IMR-90 (cell line): Measurements from ENCODE around the gene SBF2. TPM values are rescaled to one million over a fixed set of nuclear protein-coding genes. Genes with fewer than 3 reads are reported as not detected.

Experiments used
- ATAC-seq: fragments of 200-7000 bp; cut with Tn5 transposase; 2 replicates; pipeline ENCODE4 v1.9.1; 2020; ENCODE audit warnings: low read depth, mild to moderate bottlenecking, moderate library complexity
- BruUV-seq: library from RNA; stranded (reverse); fragments of 400-500 nt; replicated peaks from 2 replicates; lab custom pipeline; 2021; lab: Mats Ljungman, UMichigan
- CTCF ChIA-PET: fragments of 300-600 bp; formaldehyde crosslinking; extraction: SDS; loops from one replicate; lab custom pipeline; 2021; ENCODE audit warnings: antibody characterized with exemption; lab: Yijun Ruan, JAX
- POLR2A ChIA-PET: fragments of 300-600 bp; sonication (Branson Sonifier 250); formaldehyde crosslinking; loops from one replicate; lab custom pipeline; 2022; ENCODE audit warnings: antibody characterized with exemption; ENCODE audit not compliant: unreplicated experiment; lab: Charles Lee
- DNase-seq: peaks from one replicate; pipeline ENCODE4 v3.0.0; 2013
- H2AFZ ChIP-seq: replicated peaks from 2 replicates; pipeline ENCODE3; 2013; ENCODE audit warnings: low read length, mild to moderate bottlenecking; ENCODE audit not compliant: poor library complexity
- H2AK5ac ChIP-seq: 2 replicates; pipeline ENCODE4 v1.6.1; 2013; ENCODE audit warnings: low read depth, low read length, inconsistent platforms
- H2AK9ac ChIP-seq: replicated peaks from 2 replicates; pipeline ENCODE3; 2013; ENCODE audit warnings: mild to moderate bottlenecking, low read depth, low read length, moderate library complexity; ENCODE audit not compliant: poor library complexity
- H2BK120ac ChIP-seq: 2 replicates; pipeline ENCODE4 v1.6.1; 2013; ENCODE audit warnings: low read depth, low read length, inconsistent platforms
- H2BK15ac ChIP-seq: 3 replicates; pipeline ENCODE4 v1.6.1; 2013; ENCODE audit warnings: low read depth, low read length, inconsistent platforms
- H2BK20ac ChIP-seq: 2 replicates; pipeline ENCODE4 v1.6.1; 2013; ENCODE audit warnings: low read depth, mild to moderate bottlenecking, inconsistent platforms, low read length, moderate library complexity
- H2BK5ac ChIP-seq: 2 replicates; pipeline ENCODE4 v1.6.1; 2013; ENCODE audit warnings: mild to moderate bottlenecking, low read depth, low read length, inconsistent platforms; ENCODE audit not compliant: poor library complexity, severe bottlenecking
- H3K14ac ChIP-seq: replicated peaks from 2 replicates; pipeline ENCODE4 v1.6.1; 2013; ENCODE audit warnings: low read depth, low read length, inconsistent platforms
- H3K18ac ChIP-seq: 2 replicates; pipeline ENCODE4 v1.6.1; 2013; ENCODE audit warnings: low read depth, low read length, control low read depth
- H3K23ac ChIP-seq: 2 replicates; pipeline ENCODE4 v1.6.1; 2013; ENCODE audit warnings: low read depth, low read length, inconsistent platforms
- H3K27ac ChIP-seq: 2 replicates; pipeline ENCODE4 v1.5.1; 2013; ENCODE audit warnings: mild to moderate bottlenecking, control low read depth, low read length; ENCODE audit not compliant: insufficient read depth
- H3K27me3 ChIP-seq: 2 replicates; pipeline ENCODE4 v1.6.1; 2013; ENCODE audit warnings: low read length; ENCODE audit not compliant: control insufficient read depth, insufficient read depth
- H3K36me3 ChIP-seq: 2 replicates; pipeline ENCODE4 v1.6.1; 2013; ENCODE audit warnings: low read length, mixed read lengths; ENCODE audit not compliant: control insufficient read depth, insufficient read depth
- H3K4ac ChIP-seq: 2 replicates; pipeline ENCODE4 v1.6.1; 2013; ENCODE audit warnings: low read depth, low read length, inconsistent platforms
- H3K4me1 ChIP-seq: 2 replicates; pipeline ENCODE4 v1.6.1; 2013; ENCODE audit warnings: low read length, mixed read lengths; ENCODE audit not compliant: control insufficient read depth, insufficient read depth
- H3K4me2 ChIP-seq: 2 replicates; pipeline ENCODE4 v1.6.1; 2013; ENCODE audit warnings: low read depth, mild to moderate bottlenecking, control low read depth, low read length, moderate library complexity
- H3K4me3 ChIP-seq: 2 replicates; pipeline ENCODE4 v1.5.1; 2013; ENCODE audit warnings: low read depth, mild to moderate bottlenecking, control low read depth, low read length, moderate library complexity; ENCODE audit not compliant: insufficient read depth
- H3K56ac ChIP-seq: 2 replicates; pipeline ENCODE4 v1.6.1; 2013; ENCODE audit warnings: low read length, inconsistent platforms; ENCODE audit not compliant: insufficient read depth; ENCODE audit errors: extremely low read depth
- H3K79me1 ChIP-seq, 2 experiments: 2 replicates each; pipeline ENCODE4 v1.6.1; 2013; ENCODE audit warnings: low read length in 2 of 2, inconsistent platforms in 1 of 2, low read depth in 1 of 2
- H3K9ac ChIP-seq: 2 replicates; pipeline ENCODE4 v1.6.1; 2013; ENCODE audit warnings: low read depth, low read length, control low read depth
- H3K9me1 ChIP-seq: 2 replicates; pipeline ENCODE4 v1.6.1; 2013; ENCODE audit warnings: low read length, inconsistent platforms; ENCODE audit not compliant: insufficient read depth
- H3K9me3 ChIP-seq: 2 replicates; pipeline ENCODE4 v1.6.1; 2013; ENCODE audit warnings: low read length; ENCODE audit not compliant: control insufficient read depth, insufficient read depth
- H4K20me1 ChIP-seq: 2 replicates; pipeline ENCODE4 v1.6.1; 2013; ENCODE audit warnings: low read length, inconsistent platforms; ENCODE audit not compliant: insufficient read depth
- H4K5ac ChIP-seq: 2 replicates; pipeline ENCODE4 v1.6.1; 2013; ENCODE audit warnings: mild to moderate bottlenecking, low read depth, low read length, control low read depth
- H4K8ac ChIP-seq, 2 experiments: 2 replicates each; pipeline ENCODE4 v1.6.1; 2013; ENCODE audit warnings: low read depth in 2 of 2, low read length in 2 of 2, control low read depth in 1 of 2, inconsistent platforms in 1 of 2
- H4K91ac ChIP-seq: 2 replicates; pipeline ENCODE4 v1.6.1; 2013; ENCODE audit warnings: low read depth, low read length, inconsistent platforms; ENCODE audit not compliant: insufficient read depth
- ELK1 ChIP-seq: fragments of 150-350 bp; IDR thresholded peaks from 2 replicates; pipeline ENCODE4 v1.6.1; 2016; ENCODE audit warnings: low read depth, mild to moderate bottlenecking, low read length, moderate library complexity, borderline replicate concordance
- MAFK ChIP-seq: IDR thresholded peaks from 2 replicates; pipeline ENCODE4 v1.6.1; 2012; ENCODE audit warnings: low read depth, low read length, improper control_type of control experiment
- MAZ ChIP-seq: IDR thresholded peaks from 2 replicates; pipeline ENCODE4 v1.6.1; 2012; ENCODE audit warnings: low read depth, mild to moderate bottlenecking, low read length, improper control_type of control experiment, moderate library complexity, borderline replicate concordance
- RAD21 ChIP-seq: IDR thresholded peaks from 2 replicates; pipeline ENCODE4 v1.6.1; 2012; ENCODE audit warnings: low read length, improper control_type of control experiment
- WGBS, 2 experiments: methylation state at CpG; one replicate each; pipeline versions ENCODE4 v1.1.5 to v1.1.7; 2013; ENCODE audit warnings: missing lambda C conversion rate in 2 of 2; ENCODE audit not compliant: insufficient read length in 1 of 2; ENCODE audit errors: extremely low coverage in 2 of 2; 5-methylcytosine and 5-hydroxymethylcytosine counted together
- dilution Hi-C: fragments of 300-500 bp; cut with HindIII; formaldehyde crosslinking; loops from one replicate; pipeline ENCODE4 v1.14.3; 2018; ENCODE audit warnings: low sequenced_read_pairs; ENCODE audit not compliant: unreplicated experiment
- in situ Hi-C: fragments of 300-500 bp; cut with MboI; formaldehyde crosslinking; loops from 3 replicates; pipeline ENCODE4 v1.14.3; 2019; ENCODE audit warnings: low sequenced_read_pairs, inconsistent platforms, mixed read lengths
- intact Hi-C: fragments of 100-400 bp; cut with micrococcal nuclease; formaldehyde crosslinking; loops from 2 replicates; pipeline ENCODE4 v1.10.0; 2022
- polyA plus RNA-seq, 3 experiments: library from polyadenylated mRNA; depleted of rRNA; stranded (reverse); fragments of >200 nt; gene quantifications; 2 replicates each; pipeline ENCODE4 v1.2.3, GENCODE V29; 2012; ENCODE audit warnings: low replicate concordance in 1 of 3
- total RNA-seq: library from RNA; depleted of rRNA; stranded (reverse); fragments of >200 nt; gene quantifications from 2 replicates; pipeline ENCODE4 v1.2.3, GENCODE V29; 2012

The SBF2 gene
- total and polyA plus RNA-seq, 2 of the 4 experiments (the other 2 are of a cell fraction), result 23.8 to 51.8 TPM

DNA sequence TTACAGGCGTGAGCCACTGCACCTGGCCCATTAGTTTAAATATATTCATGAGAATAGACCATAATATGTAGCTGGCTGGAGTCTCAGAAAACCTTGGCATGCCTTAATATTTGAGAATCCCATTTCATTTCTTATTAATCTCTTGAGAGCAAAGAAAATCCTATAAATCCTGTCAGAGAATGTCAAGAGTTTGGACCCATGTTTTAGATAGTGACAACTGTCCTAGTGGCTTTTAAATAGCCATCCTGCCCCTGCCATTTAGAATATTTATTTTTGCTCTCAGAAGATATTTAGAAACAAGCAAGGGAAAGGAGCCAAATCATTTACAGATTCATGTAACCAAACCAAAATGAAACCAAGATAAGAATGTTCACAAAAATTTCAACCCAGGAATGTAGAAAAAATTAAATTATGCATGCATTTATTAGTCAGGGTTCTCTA is 522.9 kb downstream of the SBF2 start:
- H3K9me1 ChIP-seq, result peaks cover 35% of the 10 kb centered on the region
- BruUV-seq, result no TSS peak
- no peak overlapping the region for H2BK15ac ChIP-seq
- TF ChIP-seq MAZ, result no peak
- no peak for TF ChIP-seq MAFK
- TF ChIP-seq RAD21, result no peak
- TF ChIP-seq ELK1, result no peak
- H2BK20ac ChIP-seq, result peak overlapping the region; percentile 20; the same call in 1 of the 2 replicates
- peaks cover 27% of the 10 kb centered on the region for H3K4me1 ChIP-seq
- H3K36me3 ChIP-seq, result no peaks in the 10 kb centered on the region; the same call in 1 of the 2 replicates
- no peaks in the 10 kb centered on the region for H3K27me3 ChIP-seq
- H3K27ac ChIP-seq, result peak overlapping the region; percentile 22; the same call in 1 of the 2 replicates
- H3K14ac ChIP-seq, result no peak overlapping the region
- peak overlapping the region; percentile 34; the same call in 1 of the 2 replicates for H4K91ac ChIP-seq
- peak overlapping the region; percentile 36; the same call in 1 of the 2 replicates for H2BK120ac ChIP-seq
- in situ Hi-C loops, result loop anchor here (25.0 kb wide), 1 partner anchor 191 kb away; no protein-coding TSS in a partner anchor
- ChIA-PET POLR2A (no interaction called here), CTCF (no interaction called here)
- H3K23ac ChIP-seq, result no peak overlapping the region
- H4K8ac ChIP-seq, result no peak overlapping the region
- peak overlapping the region; percentile 71 for H2BK5ac ChIP-seq
- no peak overlapping the region for H4K5ac ChIP-seq
- intact Hi-C loops, result no loop called here
- H2AK5ac ChIP-seq, result peak overlapping the region; percentile 70; the same call in 1 of the 2 replicates
- dilution Hi-C loops, result no loop called here
- H3K4ac ChIP-seq, result peak overlapping the region; percentile 36; the same call in 1 of the 2 replicates
- no peak overlapping the region for H3K4me3 ChIP-seq
- no peaks in the 10 kb centered on the region for H4K20me1 ChIP-seq
- H3K9me3 ChIP-seq, result no peaks in the 10 kb centered on the region
- DNase-seq (peak; percentile 26), ATAC-seq (no peak)
- whole genome bisulfite sequencing, 2 experiments, result no CpG with 5 or more reads among the region's 1 CpG
- H2AFZ ChIP-seq, result no peak overlapping the region
- no peak overlapping the region for H2AK9ac ChIP-seq
- H3K4me2 ChIP-seq, result no peak overlapping the region
- peaks cover 5 to 37% of the 10 kb centered on the region in 2 experiments; a peak in 2 of 4 replicates for H3K79me1 ChIP-seq
- no peak overlapping the region for H3K9ac ChIP-seq
- H3K18ac ChIP-seq, result no peak overlapping the region
- H3K56ac ChIP-seq, result no peak overlapping the region
